Measurements from ENCODE around the gene BFAR.

DNA sequence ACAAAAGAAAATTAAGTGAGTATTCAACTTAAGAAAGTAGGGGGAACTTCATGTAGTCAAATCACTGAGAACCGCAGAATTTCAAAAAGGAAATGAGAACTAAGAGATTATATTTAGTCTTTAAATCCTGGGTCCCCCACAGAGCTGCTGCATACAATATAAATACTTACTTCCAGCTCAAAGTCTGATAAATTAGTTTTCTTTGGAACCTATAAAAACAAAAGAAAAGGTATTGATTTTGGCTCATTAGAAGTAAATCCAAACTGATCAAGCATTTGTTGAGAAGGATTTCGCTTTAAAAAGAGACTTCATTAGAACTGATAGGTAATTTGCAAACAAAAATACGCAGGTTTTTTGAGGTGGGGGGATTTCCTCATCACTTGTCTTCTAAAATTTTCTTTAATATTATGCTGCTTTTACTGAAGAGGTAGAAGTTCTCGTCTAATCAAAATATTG is 24.6 kb upstream of the BFAR start:
- no peak for TF ChIP-seq POLR2A (IDR thresholded peaks at IDR 0.05)
- TF ChIP-seq, protein P1, sequence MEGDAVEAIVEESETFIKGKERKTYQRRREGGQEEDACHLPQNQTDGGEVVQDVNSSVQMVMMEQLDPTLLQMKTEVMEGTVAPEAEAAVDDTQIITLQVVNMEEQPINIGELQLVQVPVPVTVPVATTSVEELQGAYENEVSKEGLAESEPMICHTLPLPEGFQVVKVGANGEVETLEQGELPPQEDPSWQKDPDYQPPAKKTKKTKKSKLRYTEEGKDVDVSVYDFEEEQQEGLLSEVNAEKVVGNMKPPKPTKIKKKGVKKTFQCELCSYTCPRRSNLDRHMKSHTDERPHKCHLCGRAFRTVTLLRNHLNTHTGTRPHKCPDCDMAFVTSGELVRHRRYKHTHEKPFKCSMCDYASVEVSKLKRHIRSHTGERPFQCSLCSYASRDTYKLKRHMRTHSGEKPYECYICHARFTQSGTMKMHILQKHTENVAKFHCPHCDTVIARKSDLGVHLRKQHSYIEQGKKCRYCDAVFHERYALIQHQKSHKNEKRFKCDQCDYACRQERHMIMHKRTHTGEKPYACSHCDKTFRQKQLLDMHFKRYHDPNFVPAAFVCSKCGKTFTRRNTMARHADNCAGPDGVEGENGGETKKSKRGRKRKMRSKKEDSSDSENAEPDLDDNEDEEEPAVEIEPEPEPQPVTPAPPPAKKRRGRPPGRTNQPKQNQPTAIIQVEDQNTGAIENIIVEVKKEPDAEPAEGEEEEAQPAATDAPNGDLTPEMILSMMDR (IDR thresholded peaks at IDR 0.05): no peak

All from right lobe of liver (tissue), 4 donors.